Stomach (tissue), 4 donors: ENCODE data around the gene ALK.

ENCODE experiments used
- CTCF ChIP-seq, 7 experiments: fragments of 450-650 bp in 4 of 7; fragments of 200-600 bp in 3 of 7; sonication (generic) in 3 of 7; IDR thresholded peaks; one replicate each; pipeline ENCODE4 v1.5.1; 2016 to 2019; ENCODE audit warnings: antibody characterized with exemption in 7 of 7, control low read depth in 2 of 7, mild to moderate bottlenecking in 1 of 7
- EP300 ChIP-seq: sonication (generic); formaldehyde crosslinking; IDR thresholded peaks from one replicate; pipeline ENCODE4 v1.6.1; 2017; ENCODE audit warnings: antibody characterized with exemption

- TF ChIP-seq CTCF (IDR thresholded peaks at IDR 0.05) (no peak), EP300 (no peak)
Observed at GRCh38 chr2:29676886-29677453, 244.4 kb downstream of the ALK start.
